PC-3 (cell line): ENCODE measurements around the gene CFAP161. TPM values are rescaled to one million over a fixed set of nuclear protein-coding genes. Genes with fewer than 3 reads are reported as not detected.
A peak's percentile ranks its signal among the peaks of the same experiment; 100 is the strongest.

Source experiments
- ATAC-seq: fragments of 200-7000 bp; cut with Tn5 transposase; 2 replicates; pipeline ENCODE4 v1.9.1; 2020; ENCODE audit warnings: mild to moderate bottlenecking, moderate library complexity
- BruUV-seq: library from RNA; stranded (reverse); fragments of 400-500 nt; replicated peaks from 2 replicates; lab custom pipeline; 2021; lab: Mats Ljungman, UMichigan
- CTCF ChIA-PET: fragments of 300-600 bp; sonication (Branson Sonifier 250); formaldehyde crosslinking; loops from one replicate; lab custom pipeline; 2022; ENCODE audit warnings: antibody characterized with exemption; lab: Charles Lee
- POLR2A ChIA-PET: fragments of 300-600 bp; sonication (Branson Sonifier 250); formaldehyde crosslinking; loops from one replicate; lab custom pipeline; 2022; ENCODE audit warnings: antibody characterized with exemption; ENCODE audit not compliant: unreplicated experiment; lab: Charles Lee
- DNase-seq: peaks from one replicate; pipeline ENCODE4 v3.0.0-alpha.2; 2015
- H2AFZ ChIP-seq: fragments of 300-600 bp; sonication (generic); 2 replicates; pipeline ENCODE4 v1.6.0; 2016; ENCODE audit warnings: antibody characterized with exemption, low read length
- H3F3A ChIP-seq: fragments of 300-600 bp; sonication (generic); one replicate; pipeline ENCODE4 v1.6.0; 2017; ENCODE audit warnings: antibody characterized with exemption, low read length, control low read depth, mild to moderate bottlenecking; ENCODE audit not compliant: unreplicated experiment
- H3K27ac ChIP-seq: fragments of 300-600 bp; sonication (generic); 2 replicates; pipeline ENCODE4 v1.5.1; 2016; ENCODE audit warnings: mild to moderate bottlenecking, low read length
- H3K27me3 ChIP-seq: fragments of 300-600 bp; sonication (generic); 2 replicates; pipeline ENCODE4 v1.6.1; 2016; ENCODE audit warnings: low read length, mixed read lengths
- H3K36me3 ChIP-seq: fragments of 300-600 bp; sonication (generic); 2 replicates; pipeline ENCODE4 v1.6.1; 2016; ENCODE audit warnings: low read depth, mixed run types, low read length, mixed read lengths
- H3K4me1 ChIP-seq: fragments of 300-600 bp; sonication (generic); 2 replicates; pipeline ENCODE4 v1.5.1; 2016; ENCODE audit warnings: low read length; ENCODE audit not compliant: insufficient read depth
- H3K4me2 ChIP-seq: fragments of 300-600 bp; sonication (generic); 2 replicates; pipeline ENCODE4 v1.6.0; 2016; ENCODE audit warnings: low read length
- H3K4me3 ChIP-seq: fragments of 300-600 bp; sonication (generic); 2 replicates; pipeline ENCODE4 v1.5.1; 2016; ENCODE audit warnings: mild to moderate bottlenecking, low read length, mixed read lengths
- H3K79me2 ChIP-seq: fragments of 300-600 bp; sonication (generic); 2 replicates; pipeline ENCODE4 v1.6.1; 2017; ENCODE audit warnings: low read length, mixed read lengths
- H3K9ac ChIP-seq: fragments of 300-600 bp; sonication (generic); 2 replicates; pipeline ENCODE4 v1.6.0; 2016; ENCODE audit warnings: mild to moderate bottlenecking, low read length
- H3K9me2 ChIP-seq: fragments of 300-600 bp; sonication (generic); replicated peaks from 2 replicates; pipeline ENCODE4 v1.6.1; 2016; ENCODE audit warnings: mixed run types, low read length, mixed read lengths
- H3K9me3 ChIP-seq: fragments of 300-600 bp; sonication (generic); 2 replicates; pipeline ENCODE4 v1.6.1; 2016; ENCODE audit warnings: low read length, mixed read lengths
- H4K20me1 ChIP-seq: fragments of 300-600 bp; sonication (generic); 2 replicates; pipeline ENCODE4 v1.6.1; 2016; ENCODE audit warnings: low read length, mixed read lengths
- EZH2 ChIP-seq: fragments of 300-600 bp; sonication (generic); IDR thresholded peaks from one replicate; pipeline ENCODE4 v1.6.1; 2017; ENCODE audit warnings: antibody characterized with exemption, mild to moderate bottlenecking, low read length; ENCODE audit not compliant: unreplicated experiment
- EZH2phosphoT487 ChIP-seq: fragments of 300-600 bp; sonication (generic); IDR thresholded peaks from 2 replicates; pipeline ENCODE4 v1.6.1; 2018; ENCODE audit warnings: mild to moderate bottlenecking, antibody characterized with exemption, low read length, borderline replicate concordance
- intact Hi-C: fragments of 100-400 bp; cut with micrococcal nuclease; formaldehyde crosslinking; loops from 2 replicates; pipeline ENCODE4 v1.9.0; 2023
- total RNA-seq: library from RNA; depleted of rRNA; stranded (reverse); fragments of >200 nt; gene quantifications from 2 replicates; pipeline ENCODE4 v1.2.3, GENCODE V29; 2014
- TF ChIP-seq, protein P1 (sequence below): fragments of 300-600 bp; sonication (generic); conservative IDR thresholded peaks from 2 replicates; pipeline ENCODE4 v1.5.1; 2017; ENCODE audit warnings: antibody characterized with exemption, low read depth, mild to moderate bottlenecking, low read length

The CFAP161 gene
- total RNA-seq, 1 experiment from 2014 or later: 0.55 TPM

DNA sequence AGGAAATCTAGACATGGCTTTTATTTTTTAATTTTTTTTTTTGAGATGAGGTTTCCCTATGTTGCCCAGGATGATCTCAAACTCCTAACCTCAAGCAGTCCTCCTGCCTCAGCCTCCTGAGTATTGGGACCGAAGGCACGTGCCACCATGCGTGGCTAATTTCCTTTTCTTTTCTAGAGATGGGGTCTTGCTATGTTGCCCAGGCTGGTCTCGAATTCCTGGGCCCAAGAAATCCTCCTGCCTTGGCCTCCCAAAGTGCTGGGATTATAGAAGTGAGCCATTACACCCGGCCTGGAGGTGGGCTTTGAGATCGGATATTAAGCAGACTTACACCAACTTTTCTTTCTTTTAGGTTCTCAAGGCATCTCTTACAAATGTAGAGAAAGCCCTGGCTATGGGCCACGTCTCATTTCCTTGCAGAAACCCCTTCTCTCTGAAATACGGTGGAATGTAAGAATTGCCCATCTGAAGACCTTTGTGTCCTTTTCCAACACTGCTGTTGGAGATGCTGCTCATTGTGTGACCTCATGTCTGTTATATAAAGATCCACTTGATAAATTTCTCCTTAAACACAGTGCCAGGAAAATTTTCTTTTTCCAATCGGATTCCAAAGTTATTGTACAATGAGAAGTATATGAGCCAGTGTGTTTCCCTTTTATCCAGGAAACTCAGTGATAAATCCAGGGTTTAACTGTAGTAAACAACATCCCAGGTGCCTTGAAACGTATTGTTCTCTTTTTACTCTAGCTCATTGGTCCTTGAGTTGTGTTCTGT, 36.8 kb upstream of the CFAP161 start:
- H3K4me2 ChIP-seq: no peak overlapping the region
- no peaks in the 10 kb centered on the region for H3F3A ChIP-seq
- no peaks in the 10 kb centered on the region for H3K36me3 ChIP-seq
- TF ChIP-seq, protein P1, sequence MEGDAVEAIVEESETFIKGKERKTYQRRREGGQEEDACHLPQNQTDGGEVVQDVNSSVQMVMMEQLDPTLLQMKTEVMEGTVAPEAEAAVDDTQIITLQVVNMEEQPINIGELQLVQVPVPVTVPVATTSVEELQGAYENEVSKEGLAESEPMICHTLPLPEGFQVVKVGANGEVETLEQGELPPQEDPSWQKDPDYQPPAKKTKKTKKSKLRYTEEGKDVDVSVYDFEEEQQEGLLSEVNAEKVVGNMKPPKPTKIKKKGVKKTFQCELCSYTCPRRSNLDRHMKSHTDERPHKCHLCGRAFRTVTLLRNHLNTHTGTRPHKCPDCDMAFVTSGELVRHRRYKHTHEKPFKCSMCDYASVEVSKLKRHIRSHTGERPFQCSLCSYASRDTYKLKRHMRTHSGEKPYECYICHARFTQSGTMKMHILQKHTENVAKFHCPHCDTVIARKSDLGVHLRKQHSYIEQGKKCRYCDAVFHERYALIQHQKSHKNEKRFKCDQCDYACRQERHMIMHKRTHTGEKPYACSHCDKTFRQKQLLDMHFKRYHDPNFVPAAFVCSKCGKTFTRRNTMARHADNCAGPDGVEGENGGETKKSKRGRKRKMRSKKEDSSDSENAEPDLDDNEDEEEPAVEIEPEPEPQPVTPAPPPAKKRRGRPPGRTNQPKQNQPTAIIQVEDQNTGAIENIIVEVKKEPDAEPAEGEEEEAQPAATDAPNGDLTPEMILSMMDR: no peak
- TF ChIP-seq EZH2phosphoT487: no peak
- no peak for TF ChIP-seq EZH2
- H3K27me3 ChIP-seq: peaks cover 9% of the 10 kb centered on the region; the same call in 1 of the 2 replicates
- no TSS peak for BruUV-seq
- ATAC-seq: no peak
- no peaks in the 10 kb centered on the region for H3K9me2 ChIP-seq
- ChIA-PET POLR2A (no interaction called here), CTCF (no interaction called here)
- no peak overlapping the region for H3K27ac ChIP-seq
- intact Hi-C loops: no loop called here
- no peaks in the 10 kb centered on the region for H3K79me2 ChIP-seq
- H4K20me1 ChIP-seq: no peaks in the 10 kb centered on the region
- H3K9me3 ChIP-seq: no peaks in the 10 kb centered on the region
- H3K4me3 ChIP-seq: no peak overlapping the region
- H3K4me1 ChIP-seq: peaks cover 5% of the 10 kb centered on the region
- H2AFZ ChIP-seq: no peak overlapping the region
- DNase-seq: no peak
- no peak overlapping the region for H3K9ac ChIP-seq

DNA sequence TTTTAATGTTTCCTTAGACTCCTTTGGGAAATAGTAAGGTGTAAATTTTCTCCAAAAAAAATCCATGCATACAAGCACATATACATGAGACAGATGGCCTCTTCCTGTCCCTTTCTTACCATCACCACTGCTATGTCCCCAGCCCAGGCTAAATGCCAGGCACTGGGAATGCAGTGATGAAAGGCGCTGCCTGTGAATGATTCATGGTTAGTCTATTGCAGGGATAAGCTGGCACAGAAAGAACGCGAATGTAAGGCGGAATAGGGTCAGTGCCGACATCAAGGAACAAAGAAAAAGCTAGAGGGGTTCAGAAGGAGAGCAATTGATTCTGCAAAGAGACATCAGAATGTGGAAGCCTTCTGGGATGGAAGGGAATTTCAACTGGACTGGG, 36.2 kb upstream of the CFAP161 start:
- Histone ChIP-seq H3K27me3 (peaks cover 9% of the 10 kb centered on the region; the same call in 1 of the 2 replicates), H3K4me1 (no peaks in the 10 kb centered on the region), H3K36me3 (no peaks in the 10 kb centered on the region), H3K9me2 (no peaks in the 10 kb centered on the region), H3K9me3 (no peaks in the 10 kb centered on the region), H4K20me1 (no peaks in the 10 kb centered on the region), H3F3A (no peaks in the 10 kb centered on the region), H3K27ac (no peak overlapping the region), H2AFZ (no peak overlapping the region), H3K79me2 (no peaks in the 10 kb centered on the region), H3K9ac (no peak overlapping the region), H3K4me2 (no peak overlapping the region), H3K4me3 (no peak overlapping the region)
- ChIA-PET CTCF (no interaction called here), POLR2A (no interaction called here)
- peak; percentile 60; the same call in 1 of the 2 replicates for ATAC-seq
- no peak for TF ChIP-seq EZH2
- no peak for TF ChIP-seq EZH2phosphoT487
- no TSS peak for BruUV-seq
- DNase-seq: peak; percentile 45
- intact Hi-C loops: no loop called here

DNA sequence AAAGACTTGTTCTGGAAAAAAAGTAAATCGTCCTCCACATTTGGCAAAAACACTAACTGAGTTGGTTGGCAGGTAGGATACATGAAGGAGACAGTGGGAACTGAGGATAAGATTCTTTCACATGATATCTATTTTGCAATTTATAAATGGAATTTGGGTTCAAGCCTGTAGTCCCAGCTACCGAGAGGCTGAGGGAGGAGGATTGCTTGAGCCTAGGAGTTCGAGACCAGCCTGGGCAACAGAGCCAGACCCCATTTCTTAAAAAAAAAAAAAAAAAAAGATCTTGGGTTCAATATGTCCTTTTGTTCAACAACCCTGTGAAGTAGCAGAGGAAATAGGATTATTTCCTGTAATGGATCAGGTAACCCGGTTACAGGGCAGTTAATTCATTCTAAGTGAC, 35.7 kb upstream of the CFAP161 start:
- Histone ChIP-seq H2AFZ (no peak overlapping the region), H3K4me2 (no peak overlapping the region), H3K4me3 (no peak overlapping the region), H3K9me2 (no peaks in the 10 kb centered on the region), H3F3A (no peaks in the 10 kb centered on the region), H3K9ac (no peak overlapping the region), H3K36me3 (no peaks in the 10 kb centered on the region), H3K79me2 (no peaks in the 10 kb centered on the region), H3K9me3 (no peaks in the 10 kb centered on the region), H3K27ac (no peak overlapping the region), H4K20me1 (no peaks in the 10 kb centered on the region), H3K27me3 (peaks cover 9% of the 10 kb centered on the region; the same call in 1 of the 2 replicates), H3K4me1 (no peaks in the 10 kb centered on the region)
- BruUV-seq: no TSS peak
- intact Hi-C loops: no loop called here
- POLR2A ChIA-PET: no interaction called here
- TF ChIP-seq, protein P1: no peak
- TF ChIP-seq EZH2phosphoT487: no peak
- TF ChIP-seq EZH2: no peak
- CTCF ChIA-PET: no interaction called here
- no peak for ATAC-seq
- no peak for DNase-seq
